ENCODE results near the gene NKG7. TPM values are rescaled to one million over a fixed set of nuclear protein-coding genes. Genes with fewer than 3 reads are reported as not detected.

The NKG7 gene
- total and polyA plus RNA-seq, 2 of the 13 experiments (the other 11 are each of a cell fraction or from before 2014, with no cell fraction given), result 0.40 TPM; not detected in 1

- TF ChIP-seq HCFC1 (IDR thresholded peaks at IDR 0.05; ENCODE audit: low read depth, low read length), result no peak
- TF ChIP-seq KAT2B (IDR thresholded peaks at IDR 0.05; ENCODE audit: borderline replicate concordance, low read depth, low read length), result no peak
- TF ChIP-seq FLYWCH1 (CRISPR knock-in tag; IDR thresholded peaks at IDR 0.05), result no peak
- TF ChIP-seq ZNF775 (CRISPR knock-in tag; IDR thresholded peaks at IDR 0.05; ENCODE audit: borderline replicate concordance), result no peak
- TF ChIP-seq SOX13 (IDR thresholded peaks at IDR 0.05), result no peak
- TF ChIP-seq SOX13 (CRISPR knock-in tag; conservative IDR thresholded peaks at IDR 0.05 in 1 of 2, IDR thresholded peaks at IDR 0.05 in 1 of 2), result no peak; a peak in 1 of 4 replicates
- peak; percentile 74 for TF ChIP-seq ZNF687 (CRISPR knock-in tag; IDR thresholded peaks at IDR 0.05)
- 0 out of 2 replicates have a peak, but pooled peaks have one; percentile 23 for TF ChIP-seq HIVEP1 (CRISPR knock-in tag; IDR thresholded peaks at IDR 0.05)
- no peak for TF ChIP-seq ATF1 (CRISPR knock-in tag; IDR thresholded peaks at IDR 0.05)
- no peak for TF ChIP-seq NCOA2 (CRISPR knock-in tag; IDR thresholded peaks at IDR 0.05)
- no peak for TF ChIP-seq ARID3A (IDR thresholded peaks at IDR 0.05; ENCODE audit: low read depth, low read length)
- TF ChIP-seq YEATS2 (CRISPR knock-in tag; IDR thresholded peaks at IDR 0.05; ENCODE audit: borderline replicate concordance), result no peak
- TF ChIP-seq ARID2 (CRISPR knock-in tag; IDR thresholded peaks at IDR 0.05; ENCODE audit: borderline replicate concordance), result 0 out of 2 replicates have a peak, but pooled peaks have one; percentile 27
- 0 out of 2 replicates have a peak, but pooled peaks have one; percentile 16 for TF ChIP-seq GABPB1 (CRISPR knock-in tag; IDR thresholded peaks at IDR 0.05)
- no peak for TF ChIP-seq PBX3 (CRISPR knock-in tag; IDR thresholded peaks at IDR 0.05; ENCODE audit: borderline replicate concordance)
- TF ChIP-seq ZNF792 (CRISPR knock-in tag; IDR thresholded peaks at IDR 0.05), result 0 out of 2 replicates have a peak, but pooled peaks have one; percentile 40
- TF ChIP-seq ZNF331 (CRISPR knock-in tag; IDR thresholded peaks at IDR 0.05), result no peak
- TF ChIP-seq ZBTB38 (CRISPR knock-in tag; IDR thresholded peaks at IDR 0.05), result peak; percentile 87; the same call in 1 of the 2 replicates
- TF ChIP-seq ZNF674 (CRISPR knock-in tag; IDR thresholded peaks at IDR 0.05; ENCODE audit: low read depth), result no peak
- TF ChIP-seq STAT6 (CRISPR knock-in tag; IDR thresholded peaks at IDR 0.05; ENCODE audit: borderline replicate concordance), result no peak
- TF ChIP-seq TEAD3 (CRISPR knock-in tag; optimal IDR thresholded peaks at IDR 0.05; ENCODE audit: borderline replicate concordance), result peak; percentile 52
- TF ChIP-seq KDM2A (CRISPR knock-in tag; IDR thresholded peaks at IDR 0.05; ENCODE audit: borderline replicate concordance, low read depth), result no peak
Measured at GRCh38 chr19:51387924-51388389, 15.5 kb upstream of the NKG7 start, which contains the start of gene LIM2 (continued).

All from HepG2 (cell line).